IMR-90 (cell line): Measurements from ENCODE around the gene PEX19. TPM values are rescaled to one million over a fixed set of nuclear protein-coding genes. Genes with fewer than 3 reads are reported as not detected.

ENCODE experiments used
- ATAC-seq: fragments of 200-7000 bp; cut with Tn5 transposase; 2 replicates; pipeline ENCODE4 v1.9.1; 2020; ENCODE audit warnings: low read depth, mild to moderate bottlenecking, moderate library complexity
- BruUV-seq: library from RNA; stranded (reverse); fragments of 400-500 nt; replicated peaks from 2 replicates; lab custom pipeline; 2021; lab: Mats Ljungman, UMichigan
- CTCF ChIA-PET: fragments of 300-600 bp; formaldehyde crosslinking; extraction: SDS; loops from one replicate; lab custom pipeline; 2021; ENCODE audit warnings: antibody characterized with exemption; lab: Yijun Ruan, JAX
- POLR2A ChIA-PET: fragments of 300-600 bp; sonication (Branson Sonifier 250); formaldehyde crosslinking; loops from one replicate; lab custom pipeline; 2022; ENCODE audit warnings: antibody characterized with exemption; ENCODE audit not compliant: unreplicated experiment; lab: Charles Lee
- DNase-seq: peaks from one replicate; pipeline ENCODE4 v3.0.0; 2013
- H2AFZ ChIP-seq: replicated peaks from 2 replicates; pipeline ENCODE3; 2013; ENCODE audit warnings: low read length, mild to moderate bottlenecking; ENCODE audit not compliant: poor library complexity
- H2AK5ac ChIP-seq: 2 replicates; pipeline ENCODE4 v1.6.1; 2013; ENCODE audit warnings: low read depth, low read length, inconsistent platforms
- H2AK9ac ChIP-seq: replicated peaks from 2 replicates; pipeline ENCODE3; 2013; ENCODE audit warnings: mild to moderate bottlenecking, low read depth, low read length, moderate library complexity; ENCODE audit not compliant: poor library complexity
- H2BK120ac ChIP-seq: 2 replicates; pipeline ENCODE4 v1.6.1; 2013; ENCODE audit warnings: low read depth, low read length, inconsistent platforms
- H2BK15ac ChIP-seq: 3 replicates; pipeline ENCODE4 v1.6.1; 2013; ENCODE audit warnings: low read depth, low read length, inconsistent platforms
- H2BK20ac ChIP-seq: 2 replicates; pipeline ENCODE4 v1.6.1; 2013; ENCODE audit warnings: low read depth, mild to moderate bottlenecking, inconsistent platforms, low read length, moderate library complexity
- H2BK5ac ChIP-seq: 2 replicates; pipeline ENCODE4 v1.6.1; 2013; ENCODE audit warnings: mild to moderate bottlenecking, low read depth, low read length, inconsistent platforms; ENCODE audit not compliant: poor library complexity, severe bottlenecking
- H3K14ac ChIP-seq: replicated peaks from 2 replicates; pipeline ENCODE4 v1.6.1; 2013; ENCODE audit warnings: low read depth, low read length, inconsistent platforms
- H3K18ac ChIP-seq: 2 replicates; pipeline ENCODE4 v1.6.1; 2013; ENCODE audit warnings: low read depth, low read length, control low read depth
- H3K23ac ChIP-seq: 2 replicates; pipeline ENCODE4 v1.6.1; 2013; ENCODE audit warnings: low read depth, low read length, inconsistent platforms
- H3K27ac ChIP-seq: 2 replicates; pipeline ENCODE4 v1.5.1; 2013; ENCODE audit warnings: mild to moderate bottlenecking, control low read depth, low read length; ENCODE audit not compliant: insufficient read depth
- H3K27me3 ChIP-seq: 2 replicates; pipeline ENCODE4 v1.6.1; 2013; ENCODE audit warnings: low read length; ENCODE audit not compliant: control insufficient read depth, insufficient read depth
- H3K36me3 ChIP-seq: 2 replicates; pipeline ENCODE4 v1.6.1; 2013; ENCODE audit warnings: low read length, mixed read lengths; ENCODE audit not compliant: control insufficient read depth, insufficient read depth
- H3K4ac ChIP-seq: 2 replicates; pipeline ENCODE4 v1.6.1; 2013; ENCODE audit warnings: low read depth, low read length, inconsistent platforms
- H3K4me1 ChIP-seq: 2 replicates; pipeline ENCODE4 v1.6.1; 2013; ENCODE audit warnings: low read length, mixed read lengths; ENCODE audit not compliant: control insufficient read depth, insufficient read depth
- H3K4me2 ChIP-seq: 2 replicates; pipeline ENCODE4 v1.6.1; 2013; ENCODE audit warnings: low read depth, mild to moderate bottlenecking, control low read depth, low read length, moderate library complexity
- H3K4me3 ChIP-seq: 2 replicates; pipeline ENCODE4 v1.5.1; 2013; ENCODE audit warnings: low read depth, mild to moderate bottlenecking, control low read depth, low read length, moderate library complexity; ENCODE audit not compliant: insufficient read depth
- H3K56ac ChIP-seq: 2 replicates; pipeline ENCODE4 v1.6.1; 2013; ENCODE audit warnings: low read length, inconsistent platforms; ENCODE audit not compliant: insufficient read depth; ENCODE audit errors: extremely low read depth
- H3K79me1 ChIP-seq, 2 experiments: 2 replicates each; pipeline ENCODE4 v1.6.1; 2013; ENCODE audit warnings: low read length in 2 of 2, inconsistent platforms in 1 of 2, low read depth in 1 of 2
- H3K9ac ChIP-seq: 2 replicates; pipeline ENCODE4 v1.6.1; 2013; ENCODE audit warnings: low read depth, low read length, control low read depth
- H3K9me1 ChIP-seq: 2 replicates; pipeline ENCODE4 v1.6.1; 2013; ENCODE audit warnings: low read length, inconsistent platforms; ENCODE audit not compliant: insufficient read depth
- H3K9me3 ChIP-seq: 2 replicates; pipeline ENCODE4 v1.6.1; 2013; ENCODE audit warnings: low read length; ENCODE audit not compliant: control insufficient read depth, insufficient read depth
- H4K20me1 ChIP-seq: 2 replicates; pipeline ENCODE4 v1.6.1; 2013; ENCODE audit warnings: low read length, inconsistent platforms; ENCODE audit not compliant: insufficient read depth
- H4K5ac ChIP-seq: 2 replicates; pipeline ENCODE4 v1.6.1; 2013; ENCODE audit warnings: mild to moderate bottlenecking, low read depth, low read length, control low read depth
- H4K8ac ChIP-seq, 2 experiments: 2 replicates each; pipeline ENCODE4 v1.6.1; 2013; ENCODE audit warnings: low read depth in 2 of 2, low read length in 2 of 2, control low read depth in 1 of 2, inconsistent platforms in 1 of 2
- H4K91ac ChIP-seq: 2 replicates; pipeline ENCODE4 v1.6.1; 2013; ENCODE audit warnings: low read depth, low read length, inconsistent platforms; ENCODE audit not compliant: insufficient read depth
- BHLHE40 ChIP-seq: fragments of 150-350 bp; IDR thresholded peaks from 2 replicates; pipeline ENCODE4 v1.6.1; 2016; ENCODE audit warnings: mild to moderate bottlenecking, low read depth, low read length
- CHD1 ChIP-seq: IDR thresholded peaks from 2 replicates; pipeline ENCODE4 v1.6.1; 2012; ENCODE audit warnings: low read depth, low read length, improper control_type of control experiment
- SMC3 ChIP-seq: fragments of 150-350 bp; IDR thresholded peaks from 2 replicates; pipeline ENCODE4 v1.6.1; 2016; ENCODE audit warnings: low read depth, mild to moderate bottlenecking, antibody characterized with exemption, low read length, moderate library complexity
- USF2 ChIP-seq: fragments of 150-350 bp; IDR thresholded peaks from 2 replicates; pipeline ENCODE4 v1.6.1; 2017; ENCODE audit warnings: mild to moderate bottlenecking, antibody characterized with exemption, low read length, low read depth
- WGBS, 2 experiments: methylation state at CpG; one replicate each; pipeline versions ENCODE4 v1.1.5 to v1.1.7; 2013; ENCODE audit warnings: missing lambda C conversion rate in 2 of 2; ENCODE audit not compliant: insufficient read length in 1 of 2; ENCODE audit errors: extremely low coverage in 2 of 2; 5-methylcytosine and 5-hydroxymethylcytosine counted together
- dilution Hi-C: fragments of 300-500 bp; cut with HindIII; formaldehyde crosslinking; loops from one replicate; pipeline ENCODE4 v1.14.3; 2018; ENCODE audit warnings: low sequenced_read_pairs; ENCODE audit not compliant: unreplicated experiment
- in situ Hi-C: fragments of 300-500 bp; cut with MboI; formaldehyde crosslinking; loops from 3 replicates; pipeline ENCODE4 v1.14.3; 2019; ENCODE audit warnings: low sequenced_read_pairs, inconsistent platforms, mixed read lengths
- intact Hi-C: fragments of 100-400 bp; cut with micrococcal nuclease; formaldehyde crosslinking; loops from 2 replicates; pipeline ENCODE4 v1.10.0; 2022
- polyA plus RNA-seq, 3 experiments: library from polyadenylated mRNA; depleted of rRNA; stranded (reverse); fragments of >200 nt; gene quantifications; 2 replicates each; pipeline ENCODE4 v1.2.3, GENCODE V29; 2012; ENCODE audit warnings: low replicate concordance in 1 of 3
- total RNA-seq: library from RNA; depleted of rRNA; stranded (reverse); fragments of >200 nt; gene quantifications from 2 replicates; pipeline ENCODE4 v1.2.3, GENCODE V29; 2012

Gene PEX19
- total and polyA plus RNA-seq, 2 of the 4 experiments (the other 2 are of a cell fraction), result 44.5 to 67.7 TPM

GRCh38 chr1:160237558-160237957 lies 47.4 kb downstream of the PEX19 start:
- CTCF ChIA-PET, result interaction anchor here (1.2 kb wide), 1 partner anchor 152 kb away, joined by 3 read pairs; no protein-coding TSS in a partner anchor
- WGBS, 2 experiments, result 100% methylated on average over 1 of the region's 2 CpGs; no CpG with 5 or more reads in 1 of the 2 experiments
- H3K9me1 ChIP-seq, result no peaks in the 10 kb centered on the region; the same call in 1 of the 2 replicates
- H2AFZ ChIP-seq, result no peak overlapping the region
- no peak for TF ChIP-seq BHLHE40
- TF ChIP-seq SMC3, result no peak
- no peak for TF ChIP-seq CHD1
- no peak for TF ChIP-seq USF2
- intact Hi-C loops (loop anchor here (5.0 kb wide), 1 partner anchor 80 kb away; no protein-coding TSS in a partner anchor), dilution Hi-C loops (no loop called here), in situ Hi-C loops (no loop called here)
- H3K4me3 ChIP-seq, result no peak overlapping the region
- H3K14ac ChIP-seq, result no peak overlapping the region
- H3K27ac ChIP-seq, result no peak overlapping the region
- no peak overlapping the region for H2BK15ac ChIP-seq
- BruUV-seq, result no TSS peak
- H3K9ac ChIP-seq, result no peak overlapping the region
- H4K8ac ChIP-seq, result no peak overlapping the region
- no peak overlapping the region for H2BK20ac ChIP-seq
- H3K79me1 ChIP-seq, result peaks cover 4 to 12% of the 10 kb centered on the region in 2 experiments; a peak in 3 of 4 replicates
- H3K4ac ChIP-seq, result no peak overlapping the region
- H3K9me3 ChIP-seq, result no peaks in the 10 kb centered on the region
- H3K4me1 ChIP-seq, result no peaks in the 10 kb centered on the region
- no peaks in the 10 kb centered on the region for H3K27me3 ChIP-seq
- H4K20me1 ChIP-seq, result no peaks in the 10 kb centered on the region
- H2AK5ac ChIP-seq, result no peak overlapping the region
- DNase-seq (no peak), ATAC-seq (no peak)
- H3K36me3 ChIP-seq, result peaks cover 44% of the 10 kb centered on the region
- POLR2A ChIA-PET, result no interaction called here
- H2AK9ac ChIP-seq, result no peak overlapping the region
- H3K56ac ChIP-seq, result no peak overlapping the region
- no peak overlapping the region for H3K23ac ChIP-seq
- no peak overlapping the region for H3K4me2 ChIP-seq
- H4K5ac ChIP-seq, result no peak overlapping the region
- no peak overlapping the region for H3K18ac ChIP-seq
- no peak overlapping the region for H2BK5ac ChIP-seq
- H4K91ac ChIP-seq, result no peak overlapping the region
- no peak overlapping the region for H2BK120ac ChIP-seq
